Measurements from ENCODE around the gene KLHDC8B.
"Not testable (repeated sequence)": the region's sequence is repeated elsewhere in the genome, so short reads cannot be mapped to it uniquely, and the experiment has no call there.

KLHDC8B gene

DNA sequence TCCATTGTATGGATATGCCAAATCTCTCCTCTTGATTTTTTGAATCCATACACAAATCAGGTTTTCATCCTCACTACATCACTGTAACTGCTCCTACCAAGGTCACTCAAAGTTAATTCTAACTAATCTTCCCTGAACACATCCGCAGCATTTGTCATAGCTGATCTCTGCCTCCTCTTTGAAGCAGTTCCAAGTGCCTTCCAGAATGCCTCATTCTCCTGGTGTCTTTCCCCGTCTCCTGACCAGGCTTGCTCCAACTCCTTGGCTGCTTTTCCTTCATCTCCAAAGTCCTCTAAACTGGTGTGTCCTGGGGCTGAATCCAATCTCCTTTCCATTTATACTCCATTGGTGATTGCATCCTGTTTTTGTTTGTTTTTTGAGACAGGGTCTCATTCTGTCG, 26.8 kb downstream of the KLHDC8B start:
- DNase-seq, result no peak

DNA sequence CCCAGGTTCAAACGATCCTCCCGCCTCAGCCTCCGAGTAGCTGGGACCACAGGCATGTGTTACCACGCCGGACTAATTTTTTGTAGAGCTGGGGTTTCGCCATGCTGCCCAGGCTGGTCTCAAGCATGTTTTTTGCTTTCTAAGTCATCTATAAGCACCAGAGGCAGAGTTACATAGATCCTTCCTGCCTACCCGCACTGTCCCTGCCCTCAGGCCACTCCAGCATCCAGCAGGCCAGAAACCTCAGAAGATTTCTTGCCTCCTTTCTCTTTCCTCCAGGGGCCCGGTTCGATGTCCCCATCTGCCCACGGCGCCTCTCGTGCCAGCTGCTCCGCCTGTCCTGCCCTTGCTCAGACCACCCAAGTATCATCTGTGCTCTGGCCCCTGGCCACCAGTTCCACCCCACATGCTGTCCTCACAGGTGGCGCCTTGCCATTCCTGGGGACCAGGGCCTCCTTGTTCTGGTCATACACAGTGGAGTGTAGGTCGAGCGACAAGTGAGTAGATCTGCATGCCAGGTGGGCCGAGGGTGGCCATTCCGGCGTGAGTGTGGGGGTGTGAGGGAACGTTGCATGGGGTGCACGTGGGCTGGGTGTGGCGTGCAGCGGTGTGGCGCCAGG, 27.3 kb downstream of the KLHDC8B start:
- no peak for DNase-seq

GRCh38 chr3:49199239-49199899, 28.0 kb downstream of the KLHDC8B start:
- DNase-seq, result peak; percentile 95

DNA sequence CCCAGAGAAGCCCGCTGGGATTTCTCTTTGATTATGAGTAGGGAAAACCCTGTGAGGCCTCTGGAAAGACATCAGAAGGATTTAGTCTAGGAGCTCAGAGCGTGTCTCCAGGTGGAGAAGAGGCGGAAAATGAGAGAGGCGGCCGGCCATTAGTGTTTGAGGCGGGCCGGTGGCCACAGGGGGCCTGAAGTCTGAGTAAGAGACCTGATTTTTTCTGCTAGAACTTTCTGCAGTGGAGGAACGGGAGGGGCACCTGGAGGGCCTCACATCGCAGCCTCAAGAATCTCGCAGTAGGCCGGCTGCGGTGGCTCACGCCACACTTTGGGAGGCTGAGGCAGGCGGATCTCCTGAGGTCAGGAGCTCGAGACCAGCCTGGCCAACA, 28.5 kb downstream of the KLHDC8B start:
- DNase-seq, result no peak

- DNase-seq, result no peak
Observed at GRCh38 chr3:49213541-49213943, 42.1 kb downstream of the KLHDC8B start.

GRCh38 chr3:49213998-49214397, 42.6 kb downstream of the KLHDC8B start:
- DNase-seq, result no peak

- DNase-seq, result not testable (repeated sequence)
Observed at GRCh38 chr3:49216687-49217086, 45.3 kb downstream of the KLHDC8B start.

- DNase-seq, result not testable (repeated sequence)
Observed at GRCh38 chr3:49217108-49217507, 45.7 kb downstream of the KLHDC8B start.

- peak; percentile 46 for DNase-seq
Observed at GRCh38 chr3:49217688-49218470, 46.5 kb downstream of the KLHDC8B start.

DNA sequence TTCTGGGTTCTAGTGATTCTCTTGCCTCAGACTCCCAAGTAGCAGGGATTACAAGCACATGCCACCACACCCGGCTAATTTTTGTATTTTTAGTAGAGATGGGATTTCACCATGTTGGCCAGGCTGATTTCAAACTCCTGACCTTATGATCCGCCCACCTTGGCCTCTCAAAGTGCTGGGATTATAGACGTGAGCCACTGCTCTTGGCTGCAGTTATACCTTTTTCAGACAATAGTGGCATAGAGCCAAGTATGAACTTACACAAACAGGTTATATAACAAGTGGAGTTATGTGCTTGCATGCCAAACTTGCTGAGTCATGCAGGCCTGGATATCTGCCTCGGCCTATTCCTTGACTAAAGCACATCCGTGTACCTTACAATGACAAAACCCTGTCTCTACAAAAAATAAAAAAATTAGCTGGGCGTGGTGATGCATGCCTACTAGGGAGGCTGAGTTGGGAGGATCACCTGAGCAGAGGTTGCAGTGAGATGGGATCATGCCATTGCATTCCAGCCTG, 47.1 kb downstream of the KLHDC8B start:
- DNase-seq, result peak; percentile 50

GRCh38 chr3:49219132-49219531, 47.7 kb downstream of the KLHDC8B start:
- no peak for DNase-seq

GRCh38 chr3:49220985-49221563, 49.7 kb downstream of the KLHDC8B start:
- not testable (repeated sequence) for DNase-seq

DNA sequence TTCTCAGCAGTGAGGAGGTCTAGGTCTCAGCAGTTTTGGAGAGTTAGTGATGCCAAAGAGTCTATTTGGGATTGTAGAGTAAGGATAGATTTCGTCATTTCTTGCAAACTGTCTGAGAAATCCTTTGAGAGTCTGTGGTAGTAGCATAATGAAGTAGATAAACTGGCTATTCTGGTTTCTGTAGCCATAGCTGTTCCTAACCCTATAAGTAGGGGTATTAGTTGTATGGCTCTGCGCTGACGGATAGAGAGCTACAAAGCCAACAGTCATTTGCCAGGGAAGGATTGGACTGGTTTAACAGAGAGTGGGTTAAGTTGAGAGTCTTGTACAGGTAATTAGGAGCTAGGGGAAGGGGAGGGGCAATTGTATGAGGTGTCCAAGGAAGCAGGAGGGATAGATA, 50.6 kb downstream of the KLHDC8B start:
- DNase-seq, result no peak
